GM21529 (cell line): ENCODE results near the gene KIAA0825.
A peak's percentile ranks its signal among the peaks of the same experiment; 100 is the strongest.

ENCODE experiments used
- ATAC-seq: cut with Tn5 transposase; IDR thresholded peaks from one replicate; pipeline ENCODE4 v1.9.1; 2021; ENCODE audit not compliant: unreplicated experiment

Gene KIAA0825

GRCh38 chr5:94111209-94112004, 507.0 kb downstream of the KIAA0825 start:
- peak; percentile 100 for ATAC-seq

DNA sequence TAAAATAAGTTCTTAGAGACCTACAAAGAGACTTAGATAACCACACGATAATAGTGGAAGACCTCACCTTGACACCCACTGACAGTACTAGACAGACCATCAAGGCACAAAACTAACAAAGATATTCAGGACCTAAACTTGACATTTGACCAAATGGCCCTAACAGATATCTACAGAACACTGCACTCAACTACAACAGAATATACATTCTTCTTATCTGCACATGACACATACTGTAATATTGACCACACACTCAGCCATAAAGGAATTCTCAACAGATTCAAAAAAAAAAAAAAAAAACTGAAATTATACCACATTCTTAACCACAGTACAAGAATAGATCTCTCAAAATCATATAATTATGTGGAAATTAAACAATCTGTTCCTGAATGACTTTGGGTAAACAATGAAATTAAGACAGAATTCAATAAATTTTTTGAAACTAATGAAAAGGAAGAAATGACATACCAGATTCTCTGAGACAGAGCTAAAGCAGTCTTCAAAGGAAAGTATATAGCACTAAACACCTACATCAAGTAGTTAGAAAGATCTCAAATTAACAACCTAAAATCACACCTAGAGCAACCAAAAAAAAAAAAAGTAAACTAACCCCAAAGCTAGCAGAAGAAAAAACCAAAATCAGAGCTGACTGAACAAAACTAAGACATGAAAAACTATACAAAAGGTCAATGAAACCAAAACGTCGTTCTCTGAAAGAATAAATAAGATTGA, 514.7 kb downstream of the KIAA0825 start:
- no peak for ATAC-seq
